IMR-90 (cell line): ENCODE results near the gene CPN2. TPM values are rescaled to one million over a fixed set of nuclear protein-coding genes. Genes with fewer than 3 reads are reported as not detected.

Source experiments
- ATAC-seq: fragments of 200-7000 bp; cut with Tn5 transposase; 2 replicates; pipeline ENCODE4 v1.9.1; 2020; ENCODE audit warnings: low read depth, mild to moderate bottlenecking, moderate library complexity
- BruUV-seq: library from RNA; stranded (reverse); fragments of 400-500 nt; replicated peaks from 2 replicates; lab custom pipeline; 2021; lab: Mats Ljungman, UMichigan
- CTCF ChIA-PET: fragments of 300-600 bp; formaldehyde crosslinking; extraction: SDS; loops from one replicate; lab custom pipeline; 2021; ENCODE audit warnings: antibody characterized with exemption; lab: Yijun Ruan, JAX
- POLR2A ChIA-PET: fragments of 300-600 bp; sonication (Branson Sonifier 250); formaldehyde crosslinking; loops from one replicate; lab custom pipeline; 2022; ENCODE audit warnings: antibody characterized with exemption; ENCODE audit not compliant: unreplicated experiment; lab: Charles Lee
- DNase-seq: peaks from one replicate; pipeline ENCODE4 v3.0.0; 2013
- H2AFZ ChIP-seq: replicated peaks from 2 replicates; pipeline ENCODE3; 2013; ENCODE audit warnings: low read length, mild to moderate bottlenecking; ENCODE audit not compliant: poor library complexity
- H2AK5ac ChIP-seq: 2 replicates; pipeline ENCODE4 v1.6.1; 2013; ENCODE audit warnings: low read depth, low read length, inconsistent platforms
- H2AK9ac ChIP-seq: replicated peaks from 2 replicates; pipeline ENCODE3; 2013; ENCODE audit warnings: mild to moderate bottlenecking, low read depth, low read length, moderate library complexity; ENCODE audit not compliant: poor library complexity
- H2BK120ac ChIP-seq: 2 replicates; pipeline ENCODE4 v1.6.1; 2013; ENCODE audit warnings: low read depth, low read length, inconsistent platforms
- H2BK15ac ChIP-seq: 3 replicates; pipeline ENCODE4 v1.6.1; 2013; ENCODE audit warnings: low read depth, low read length, inconsistent platforms
- H2BK20ac ChIP-seq: 2 replicates; pipeline ENCODE4 v1.6.1; 2013; ENCODE audit warnings: low read depth, mild to moderate bottlenecking, inconsistent platforms, low read length, moderate library complexity
- H2BK5ac ChIP-seq: 2 replicates; pipeline ENCODE4 v1.6.1; 2013; ENCODE audit warnings: mild to moderate bottlenecking, low read depth, low read length, inconsistent platforms; ENCODE audit not compliant: poor library complexity, severe bottlenecking
- H3K14ac ChIP-seq: replicated peaks from 2 replicates; pipeline ENCODE4 v1.6.1; 2013; ENCODE audit warnings: low read depth, low read length, inconsistent platforms
- H3K18ac ChIP-seq: 2 replicates; pipeline ENCODE4 v1.6.1; 2013; ENCODE audit warnings: low read depth, low read length, control low read depth
- H3K23ac ChIP-seq: 2 replicates; pipeline ENCODE4 v1.6.1; 2013; ENCODE audit warnings: low read depth, low read length, inconsistent platforms
- H3K27ac ChIP-seq: 2 replicates; pipeline ENCODE4 v1.5.1; 2013; ENCODE audit warnings: mild to moderate bottlenecking, control low read depth, low read length; ENCODE audit not compliant: insufficient read depth
- H3K27me3 ChIP-seq: 2 replicates; pipeline ENCODE4 v1.6.1; 2013; ENCODE audit warnings: low read length; ENCODE audit not compliant: control insufficient read depth, insufficient read depth
- H3K36me3 ChIP-seq: 2 replicates; pipeline ENCODE4 v1.6.1; 2013; ENCODE audit warnings: low read length, mixed read lengths; ENCODE audit not compliant: control insufficient read depth, insufficient read depth
- H3K4ac ChIP-seq: 2 replicates; pipeline ENCODE4 v1.6.1; 2013; ENCODE audit warnings: low read depth, low read length, inconsistent platforms
- H3K4me1 ChIP-seq: 2 replicates; pipeline ENCODE4 v1.6.1; 2013; ENCODE audit warnings: low read length, mixed read lengths; ENCODE audit not compliant: control insufficient read depth, insufficient read depth
- H3K4me2 ChIP-seq: 2 replicates; pipeline ENCODE4 v1.6.1; 2013; ENCODE audit warnings: low read depth, mild to moderate bottlenecking, control low read depth, low read length, moderate library complexity
- H3K4me3 ChIP-seq: 2 replicates; pipeline ENCODE4 v1.5.1; 2013; ENCODE audit warnings: low read depth, mild to moderate bottlenecking, control low read depth, low read length, moderate library complexity; ENCODE audit not compliant: insufficient read depth
- H3K56ac ChIP-seq: 2 replicates; pipeline ENCODE4 v1.6.1; 2013; ENCODE audit warnings: low read length, inconsistent platforms; ENCODE audit not compliant: insufficient read depth; ENCODE audit errors: extremely low read depth
- H3K79me1 ChIP-seq, 2 experiments: 2 replicates each; pipeline ENCODE4 v1.6.1; 2013; ENCODE audit warnings: low read length in 2 of 2, inconsistent platforms in 1 of 2, low read depth in 1 of 2
- H3K9ac ChIP-seq: 2 replicates; pipeline ENCODE4 v1.6.1; 2013; ENCODE audit warnings: low read depth, low read length, control low read depth
- H3K9me1 ChIP-seq: 2 replicates; pipeline ENCODE4 v1.6.1; 2013; ENCODE audit warnings: low read length, inconsistent platforms; ENCODE audit not compliant: insufficient read depth
- H3K9me3 ChIP-seq: 2 replicates; pipeline ENCODE4 v1.6.1; 2013; ENCODE audit warnings: low read length; ENCODE audit not compliant: control insufficient read depth, insufficient read depth
- H4K20me1 ChIP-seq: 2 replicates; pipeline ENCODE4 v1.6.1; 2013; ENCODE audit warnings: low read length, inconsistent platforms; ENCODE audit not compliant: insufficient read depth
- H4K5ac ChIP-seq: 2 replicates; pipeline ENCODE4 v1.6.1; 2013; ENCODE audit warnings: mild to moderate bottlenecking, low read depth, low read length, control low read depth
- H4K8ac ChIP-seq, 2 experiments: 2 replicates each; pipeline ENCODE4 v1.6.1; 2013; ENCODE audit warnings: low read depth in 2 of 2, low read length in 2 of 2, control low read depth in 1 of 2, inconsistent platforms in 1 of 2
- H4K91ac ChIP-seq: 2 replicates; pipeline ENCODE4 v1.6.1; 2013; ENCODE audit warnings: low read depth, low read length, inconsistent platforms; ENCODE audit not compliant: insufficient read depth
- BHLHE40 ChIP-seq: fragments of 150-350 bp; IDR thresholded peaks from 2 replicates; pipeline ENCODE4 v1.6.1; 2016; ENCODE audit warnings: mild to moderate bottlenecking, low read depth, low read length
- CEBPB ChIP-seq: IDR thresholded peaks from 2 replicates; pipeline ENCODE4 v1.6.1; 2012; ENCODE audit warnings: low read depth, low read length, improper control_type of control experiment
- CHD1 ChIP-seq: IDR thresholded peaks from 2 replicates; pipeline ENCODE4 v1.6.1; 2012; ENCODE audit warnings: low read depth, low read length, improper control_type of control experiment
- CTCF ChIP-seq: conservative IDR thresholded peaks from 2 replicates; pipeline ENCODE4 v1.5.1; 2012; ENCODE audit warnings: mild to moderate bottlenecking, low read depth, low read length, improper control_type of control experiment
- ELK1 ChIP-seq: fragments of 150-350 bp; IDR thresholded peaks from 2 replicates; pipeline ENCODE4 v1.6.1; 2016; ENCODE audit warnings: low read depth, mild to moderate bottlenecking, low read length, moderate library complexity, borderline replicate concordance
- FOS ChIP-seq: fragments of 150-350 bp; IDR thresholded peaks from 2 replicates; pipeline ENCODE4 v1.6.1; 2016; ENCODE audit warnings: low read depth, low read length
- MAFK ChIP-seq: IDR thresholded peaks from 2 replicates; pipeline ENCODE4 v1.6.1; 2012; ENCODE audit warnings: low read depth, low read length, improper control_type of control experiment
- MAZ ChIP-seq: IDR thresholded peaks from 2 replicates; pipeline ENCODE4 v1.6.1; 2012; ENCODE audit warnings: low read depth, mild to moderate bottlenecking, low read length, improper control_type of control experiment, moderate library complexity, borderline replicate concordance
- MXI1 ChIP-seq: IDR thresholded peaks from 2 replicates; pipeline ENCODE4 v1.6.1; 2012; ENCODE audit warnings: low read depth, mild to moderate bottlenecking, low read length, moderate library complexity, borderline replicate concordance
- NFE2L2 ChIP-seq: fragments of 150-350 bp; IDR thresholded peaks from 2 replicates; pipeline ENCODE4 v1.6.1; 2016; ENCODE audit warnings: low read depth, mild to moderate bottlenecking, low read length
- POLR2A ChIP-seq: IDR thresholded peaks from 2 replicates; pipeline ENCODE4 v1.6.1; 2012; ENCODE audit warnings: mild to moderate bottlenecking, low read depth, low read length
- RAD21 ChIP-seq: IDR thresholded peaks from 2 replicates; pipeline ENCODE4 v1.6.1; 2012; ENCODE audit warnings: low read length, improper control_type of control experiment
- RCOR1 ChIP-seq: IDR thresholded peaks from 2 replicates; pipeline ENCODE4 v1.6.1; 2012; ENCODE audit warnings: mild to moderate bottlenecking, low read length, improper control_type of control experiment; ENCODE audit not compliant: insufficient replicate concordance
- RFX5 ChIP-seq: IDR thresholded peaks from 2 replicates; pipeline ENCODE4 v1.8.0; 2012; ENCODE audit warnings: low read depth, mild to moderate bottlenecking, low read length, moderate library complexity
- SMC3 ChIP-seq: fragments of 150-350 bp; IDR thresholded peaks from 2 replicates; pipeline ENCODE4 v1.6.1; 2016; ENCODE audit warnings: low read depth, mild to moderate bottlenecking, antibody characterized with exemption, low read length, moderate library complexity
- USF2 ChIP-seq: fragments of 150-350 bp; IDR thresholded peaks from 2 replicates; pipeline ENCODE4 v1.6.1; 2017; ENCODE audit warnings: mild to moderate bottlenecking, antibody characterized with exemption, low read length, low read depth
- WGBS, 2 experiments: methylation state at CpG; one replicate each; pipeline versions ENCODE4 v1.1.5 to v1.1.7; 2013; ENCODE audit warnings: missing lambda C conversion rate in 2 of 2; ENCODE audit not compliant: insufficient read length in 1 of 2; ENCODE audit errors: extremely low coverage in 2 of 2; 5-methylcytosine and 5-hydroxymethylcytosine counted together
- dilution Hi-C: fragments of 300-500 bp; cut with HindIII; formaldehyde crosslinking; loops from one replicate; pipeline ENCODE4 v1.14.3; 2018; ENCODE audit warnings: low sequenced_read_pairs; ENCODE audit not compliant: unreplicated experiment
- in situ Hi-C: fragments of 300-500 bp; cut with MboI; formaldehyde crosslinking; loops from 3 replicates; pipeline ENCODE4 v1.14.3; 2019; ENCODE audit warnings: low sequenced_read_pairs, inconsistent platforms, mixed read lengths
- intact Hi-C: fragments of 100-400 bp; cut with micrococcal nuclease; formaldehyde crosslinking; loops from 2 replicates; pipeline ENCODE4 v1.10.0; 2022
- polyA plus RNA-seq, 3 experiments: library from polyadenylated mRNA; depleted of rRNA; stranded (reverse); fragments of >200 nt; gene quantifications; 2 replicates each; pipeline ENCODE4 v1.2.3, GENCODE V29; 2012; ENCODE audit warnings: low replicate concordance in 1 of 3
- total RNA-seq: library from RNA; depleted of rRNA; stranded (reverse); fragments of >200 nt; gene quantifications from 2 replicates; pipeline ENCODE4 v1.2.3, GENCODE V29; 2012

CPN2 gene
- total and polyA plus RNA-seq, 2 of the 4 experiments (the other 2 are of a cell fraction), result 0.07 TPM; not detected in 1

GRCh38 chr3:194382196-194382891, 31.2 kb upstream of the CPN2 start:
- H3K9me3 ChIP-seq, result no peaks in the 10 kb centered on the region
- POLR2A ChIA-PET, result no interaction called here
- H3K4ac ChIP-seq, result no peak overlapping the region
- no peak overlapping the region for H3K23ac ChIP-seq
- no peak overlapping the region for H3K4me3 ChIP-seq
- H3K36me3 ChIP-seq, result no peaks in the 10 kb centered on the region
- no peak overlapping the region for H2AK9ac ChIP-seq
- TF ChIP-seq CEBPB (no peak), CTCF (no peak), RAD21 (no peak), MAZ (no peak), CHD1 (no peak), RCOR1 (no peak), MXI1 (no peak), RFX5 (no peak), FOS (no peak), SMC3 (no peak), POLR2A (no peak), BHLHE40 (no peak), NFE2L2 (no peak), USF2 (no peak), ELK1 (no peak), MAFK (no peak)
- dilution Hi-C loops (no loop called here), intact Hi-C loops (no loop called here), in situ Hi-C loops (no loop called here)
- no peaks in the 10 kb centered on the region for H3K9me1 ChIP-seq
- no peak overlapping the region for H2AFZ ChIP-seq
- CTCF ChIA-PET, result no interaction called here
- no peak overlapping the region for H4K91ac ChIP-seq
- H4K8ac ChIP-seq, result no peak overlapping the region
- no peak overlapping the region for H3K27ac ChIP-seq
- no peak overlapping the region for H3K14ac ChIP-seq
- DNase-seq (no peak), ATAC-seq (no peak)
- H3K79me1 ChIP-seq, result no peaks in the 10 kb centered on the region
- H2BK15ac ChIP-seq, result no peak overlapping the region
- BruUV-seq, result no TSS peak
- WGBS, 2 experiments, result 89% methylated on average over 17 of the region's 20 CpGs; no CpG with 5 or more reads in 1 of the 2 experiments
- no peak overlapping the region for H2AK5ac ChIP-seq
- H3K4me1 ChIP-seq, result no peaks in the 10 kb centered on the region
- no peak overlapping the region for H3K9ac ChIP-seq
- H3K4me2 ChIP-seq, result no peak overlapping the region
- no peak overlapping the region for H2BK20ac ChIP-seq
- peaks cover 41% of the 10 kb centered on the region for H3K27me3 ChIP-seq
- H2BK120ac ChIP-seq, result no peak overlapping the region
- H4K5ac ChIP-seq, result no peak overlapping the region
- H3K56ac ChIP-seq, result no peak overlapping the region
- no peaks in the 10 kb centered on the region for H4K20me1 ChIP-seq
- H3K18ac ChIP-seq, result no peak overlapping the region
- H2BK5ac ChIP-seq, result no peak overlapping the region
